Measurements from ENCODE around the gene PRXL2B.
"Not testable (repeated sequence)": the region's sequence is repeated elsewhere in the genome, so short reads cannot be mapped to it uniquely, and the experiment has no call there.

PRXL2B gene

DNA sequence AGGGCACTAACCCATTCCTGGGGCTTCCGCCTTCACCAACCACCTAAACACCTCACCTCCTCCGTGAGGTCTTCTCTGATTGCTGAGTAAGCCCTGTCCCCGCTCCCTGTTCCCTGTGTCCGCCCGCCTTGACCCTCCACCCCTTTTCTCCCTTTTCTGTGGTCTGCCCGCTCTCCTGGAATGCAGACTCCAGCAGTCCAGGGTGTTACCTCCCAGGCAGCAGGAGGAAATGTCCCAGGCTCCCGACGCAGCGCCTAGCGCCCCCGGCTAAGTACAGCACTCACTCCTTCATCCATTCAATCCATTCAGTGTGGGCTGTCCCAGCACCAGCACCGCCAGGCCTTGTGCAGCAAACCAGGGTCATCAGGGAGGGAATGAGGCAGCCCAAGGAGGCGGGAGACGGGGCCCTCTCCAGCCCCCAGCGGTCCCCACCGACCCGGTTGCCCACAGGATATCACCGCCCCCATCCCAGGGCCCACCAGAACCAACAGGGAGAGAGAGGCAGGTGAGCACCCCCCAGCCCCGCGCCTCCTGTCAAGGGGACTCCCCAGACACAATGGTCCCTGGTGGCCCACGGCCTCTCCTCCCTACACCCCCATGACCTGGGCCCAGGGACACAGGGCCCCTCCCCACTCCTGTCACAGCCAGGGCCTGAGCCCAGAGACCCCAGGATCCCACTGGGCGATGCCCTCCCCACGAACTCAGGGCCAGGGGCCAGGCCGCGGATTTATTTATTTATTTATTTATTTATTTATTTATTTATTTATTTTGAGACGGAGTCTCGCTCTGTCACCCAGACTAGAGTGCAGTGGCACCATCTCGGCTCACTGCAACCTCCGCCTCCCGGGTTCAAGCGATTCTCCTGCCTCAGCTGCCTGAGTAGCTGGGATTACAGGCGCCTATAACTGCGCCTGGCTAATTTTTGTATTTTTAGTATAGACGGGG, 20.2 kb upstream of the PRXL2B start:
- no peak for DNase-seq

DNA sequence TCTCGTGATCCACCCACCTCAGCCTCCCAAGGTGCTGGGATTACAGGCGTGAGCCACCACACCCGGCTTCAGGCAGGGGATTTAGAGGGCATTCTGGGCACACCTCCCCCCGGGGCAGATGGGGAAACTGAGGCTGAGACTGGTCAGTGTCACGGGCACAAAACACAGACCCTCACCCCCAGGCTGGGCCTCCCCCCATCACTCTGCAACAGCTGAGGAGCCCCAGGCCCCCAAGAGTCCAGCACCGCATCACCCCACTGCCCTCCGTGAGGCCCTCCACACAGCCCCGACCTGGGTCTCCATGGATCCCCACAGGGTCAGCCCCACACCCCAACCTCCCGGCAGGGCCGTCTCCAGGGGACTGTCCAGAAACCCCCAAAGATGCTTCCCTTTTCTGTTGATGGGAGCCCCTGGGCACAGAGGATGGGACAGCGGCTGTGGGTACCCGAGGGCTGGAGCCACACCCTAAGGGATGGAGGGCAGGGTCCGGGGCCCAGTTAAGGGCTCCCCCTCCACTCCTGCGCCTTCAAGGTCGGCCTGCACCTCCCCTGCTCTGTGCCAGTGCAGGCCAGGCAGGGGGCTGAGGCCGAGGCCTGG, 19.4 kb upstream of the PRXL2B start:
- DNase-seq: no peak

GRCh38 chr1:2568187-2568816, 18.3 kb upstream of the PRXL2B start:
- not testable (repeated sequence) for DNase-seq

- DNase-seq: no peak
Observed at GRCh38 chr1:2569060-2569459, 17.5 kb upstream of the PRXL2B start.

DNA sequence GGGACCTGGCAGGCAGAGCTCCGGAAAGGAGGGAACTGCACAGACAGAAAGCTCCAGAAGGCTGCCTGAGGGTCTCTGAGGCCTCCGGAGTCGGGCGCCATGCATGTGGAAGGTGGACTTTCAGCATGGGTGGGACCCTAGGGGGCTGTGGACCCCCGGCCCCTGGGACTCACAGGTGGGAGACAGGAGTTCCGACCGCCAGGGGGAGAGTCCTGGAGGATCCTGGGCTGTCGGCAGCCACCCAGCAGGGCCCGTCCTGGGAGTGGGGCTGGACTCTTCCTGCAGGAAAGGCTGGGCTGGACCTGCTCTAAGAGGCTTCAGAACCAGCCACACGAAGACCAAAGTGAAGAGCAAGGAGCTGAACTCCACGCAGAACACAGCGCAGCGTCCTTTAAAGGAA, 16.9 kb upstream of the PRXL2B start:
- not testable (repeated sequence) for DNase-seq

- no peak for DNase-seq
Observed at GRCh38 chr1:2570332-2570731, 16.2 kb upstream of the PRXL2B start.

- no peak for DNase-seq
Observed at GRCh38 chr1:2571348-2571747, 15.2 kb upstream of the PRXL2B start.

GRCh38 chr1:2573250-2573920, 13.2 kb upstream of the PRXL2B start:
- DNase-seq: no peak

- DNase-seq: no peak
Observed at GRCh38 chr1:2574350-2574749, 12.2 kb upstream of the PRXL2B start.

- DNase-seq: no peak
Observed at GRCh38 chr1:2575801-2576663, 10.5 kb upstream of the PRXL2B start.

- peak; percentile 67 for DNase-seq
Observed at GRCh38 chr1:2577565-2578075, 9.0 kb upstream of the PRXL2B start.

- DNase-seq: no peak
Observed at GRCh38 chr1:2578758-2579118, 7.8 kb upstream of the PRXL2B start.

- DNase-seq: no peak
Observed at GRCh38 chr1:2580691-2581090, 5.9 kb upstream of the PRXL2B start.

GRCh38 chr1:2582391-2582790, 4.2 kb upstream of the PRXL2B start:
- no peak for DNase-seq

DNA sequence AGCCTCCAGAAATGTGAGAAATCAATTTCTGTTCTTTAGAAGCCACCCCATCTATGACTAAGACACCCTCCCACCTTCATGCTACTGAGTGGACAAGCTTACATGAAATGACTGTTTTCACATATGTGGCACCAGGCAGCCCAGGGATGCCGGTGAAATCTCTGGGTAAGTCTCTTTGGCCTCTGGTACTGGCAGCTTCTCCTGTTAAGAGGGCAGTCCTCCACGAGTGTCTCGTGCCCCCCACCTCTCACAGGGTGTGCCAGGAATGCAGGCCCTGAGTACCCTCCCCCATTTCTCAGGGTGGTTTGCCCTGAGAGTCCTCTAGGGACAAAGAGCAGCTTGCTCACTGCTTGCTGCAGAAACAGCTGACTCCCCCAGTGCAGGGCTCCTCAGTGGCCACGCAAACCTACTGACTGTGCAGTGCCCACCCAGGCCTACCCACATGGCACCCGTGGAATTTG, 3.2 kb upstream of the PRXL2B start:
- DNase-seq: peak; percentile 17

- peak; percentile 70 for DNase-seq
Observed at GRCh38 chr1:2583871-2584351, 2.7 kb upstream of the PRXL2B start.

DNA sequence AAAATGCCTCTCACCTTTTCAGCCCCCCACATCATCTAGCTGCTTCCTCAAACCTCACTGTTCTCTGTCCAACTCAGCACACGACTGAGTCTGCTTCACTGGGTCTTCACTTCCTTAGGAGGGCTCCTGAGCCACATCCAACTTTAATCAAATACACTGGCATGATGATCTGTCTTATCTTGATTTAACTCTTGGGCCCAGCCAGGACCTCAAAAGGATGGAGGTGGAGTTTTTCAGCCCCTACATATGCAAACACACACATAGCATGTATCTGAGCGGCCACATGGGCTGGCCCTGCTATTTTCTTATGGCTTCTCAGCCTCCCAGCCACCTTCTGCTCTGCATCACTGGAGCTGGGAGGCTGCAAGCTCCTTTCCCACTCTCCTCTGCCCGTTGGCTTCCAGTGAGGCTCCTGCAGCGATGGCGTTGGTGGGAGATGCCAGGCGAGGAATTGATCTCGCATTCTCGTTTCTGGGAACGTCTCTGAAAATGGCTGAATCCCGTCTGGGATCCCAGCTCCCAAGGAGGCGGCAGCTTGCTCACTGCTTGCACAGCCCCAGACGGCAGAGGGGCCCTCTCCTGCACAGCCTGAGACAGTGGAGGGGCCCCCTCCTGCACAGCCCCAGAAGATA, 1.8 kb upstream of the PRXL2B start:
- no peak for DNase-seq

DNA sequence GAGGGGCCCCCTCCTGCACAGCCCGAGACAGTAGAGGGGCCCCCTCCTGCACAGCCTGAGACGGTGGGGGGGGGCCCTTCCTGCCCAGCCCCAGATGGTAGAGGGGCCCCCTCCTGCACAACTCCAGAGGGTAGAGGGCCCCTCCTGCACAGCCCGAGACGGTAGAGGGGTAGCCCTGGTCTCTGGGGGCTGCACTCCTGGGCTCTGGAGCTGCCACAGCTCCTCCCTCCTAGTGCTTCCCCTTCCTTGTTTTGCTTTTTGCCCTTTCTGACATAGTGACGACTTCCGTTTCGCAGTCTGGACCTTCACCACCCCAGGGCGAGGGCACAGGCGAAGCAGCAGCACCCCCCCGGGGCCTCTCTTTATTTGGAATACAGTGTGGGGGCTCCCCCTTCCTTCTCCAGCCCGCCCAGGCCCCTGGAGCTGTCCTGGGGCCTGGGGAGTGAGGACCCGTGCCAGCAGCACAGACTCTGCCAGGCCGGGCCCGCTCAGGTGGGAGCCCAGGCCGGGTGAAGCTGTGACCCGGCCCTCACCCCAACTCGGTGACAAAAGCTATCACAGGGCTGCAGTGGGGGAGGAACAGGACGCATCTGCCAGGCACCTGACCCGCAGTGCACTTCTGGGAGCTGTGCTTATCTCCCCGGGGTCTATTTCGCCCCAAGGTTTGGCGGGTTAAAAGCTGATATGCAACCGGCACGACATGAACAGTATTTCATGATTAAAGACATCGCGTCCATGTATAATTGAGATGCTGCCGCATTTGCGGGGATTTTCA, 1.1 kb upstream of the PRXL2B start:
- DNase-seq: peak; percentile 85

GRCh38 chr1:2587071-2587859, 688 bp downstream of the PRXL2B start:
- DNase-seq: no peak
